Transverse colon (tissue), 4 donors: Measurements from ENCODE around the gene DNM1.

Experiments used
- EP300 ChIP-seq: sonication (generic); formaldehyde crosslinking; IDR thresholded peaks from one replicate; pipeline ENCODE4 v1.6.1; 2017; ENCODE audit warnings: antibody characterized with exemption, low read depth
- POLR2AphosphoS5 ChIP-seq, 3 donors: sonication (generic); formaldehyde crosslinking; IDR thresholded peaks; one replicate each; pipeline ENCODE4 v1.6.1; 2016; ENCODE audit warnings: antibody characterized with exemption in 3 of 3
- TF ChIP-seq, protein P1 (sequence below), 5 experiments: fragments of 200-600 bp in 3 of 5; fragments of 450-650 bp in 2 of 5; sonication (generic) in 3 of 5; IDR thresholded peaks; 1 replicate in 2 of 5; 2 replicates in 3 of 5; pipeline ENCODE4 v1.5.1; 2016 to 2017; ENCODE audit warnings: antibody characterized with exemption in 5 of 5, inconsistent platforms in 3 of 5, mild to moderate bottlenecking in 2 of 5, moderate library complexity in 1 of 5

DNA sequence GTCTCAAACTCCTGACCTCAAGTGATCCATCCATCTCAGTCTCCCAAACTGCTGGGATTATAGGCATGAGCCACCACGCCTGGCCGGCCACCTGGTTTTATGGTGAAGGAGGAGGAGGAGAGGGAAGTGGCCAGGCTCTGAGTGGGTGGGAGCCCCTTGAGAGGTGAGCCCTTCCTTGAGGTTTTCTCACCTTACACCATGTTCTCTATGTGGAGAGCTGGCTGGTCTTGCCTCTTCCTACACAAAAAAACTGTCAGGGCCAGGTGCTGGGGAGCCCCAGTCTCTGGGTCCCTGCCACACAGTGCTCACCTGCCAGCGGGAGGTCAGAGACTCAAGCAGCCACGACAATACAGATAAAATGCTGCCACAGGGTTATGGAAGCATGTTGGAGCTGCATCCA, 91.0 kb downstream of the DNM1 start:
- TF ChIP-seq, protein P1, sequence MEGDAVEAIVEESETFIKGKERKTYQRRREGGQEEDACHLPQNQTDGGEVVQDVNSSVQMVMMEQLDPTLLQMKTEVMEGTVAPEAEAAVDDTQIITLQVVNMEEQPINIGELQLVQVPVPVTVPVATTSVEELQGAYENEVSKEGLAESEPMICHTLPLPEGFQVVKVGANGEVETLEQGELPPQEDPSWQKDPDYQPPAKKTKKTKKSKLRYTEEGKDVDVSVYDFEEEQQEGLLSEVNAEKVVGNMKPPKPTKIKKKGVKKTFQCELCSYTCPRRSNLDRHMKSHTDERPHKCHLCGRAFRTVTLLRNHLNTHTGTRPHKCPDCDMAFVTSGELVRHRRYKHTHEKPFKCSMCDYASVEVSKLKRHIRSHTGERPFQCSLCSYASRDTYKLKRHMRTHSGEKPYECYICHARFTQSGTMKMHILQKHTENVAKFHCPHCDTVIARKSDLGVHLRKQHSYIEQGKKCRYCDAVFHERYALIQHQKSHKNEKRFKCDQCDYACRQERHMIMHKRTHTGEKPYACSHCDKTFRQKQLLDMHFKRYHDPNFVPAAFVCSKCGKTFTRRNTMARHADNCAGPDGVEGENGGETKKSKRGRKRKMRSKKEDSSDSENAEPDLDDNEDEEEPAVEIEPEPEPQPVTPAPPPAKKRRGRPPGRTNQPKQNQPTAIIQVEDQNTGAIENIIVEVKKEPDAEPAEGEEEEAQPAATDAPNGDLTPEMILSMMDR (IDR thresholded peaks at IDR 0.05) = no peak
- no peak for TF ChIP-seq EP300
- no peak for TF ChIP-seq POLR2AphosphoS5 (IDR thresholded peaks at IDR 0.05)
